ENCODE data around the gene TYRP1.

- TF ChIP-seq GATA3 (IDR thresholded peaks at IDR 0.05; ENCODE audit: low read depth, low read length) (no peak), GATA2 (IDR thresholded peaks at IDR 0.05; ENCODE audit: low read depth, low read length) (no peak)
Observed at GRCh38 chr9:12716823-12717600, 23.8 kb downstream of the TYRP1 start.

Measured in SH-SY5Y (cell line).